Dermis microvascular lymphatic vessel endothelial cell (primary cell): Measurements from ENCODE around the gene TESPA1. TPM values are rescaled to one million over a fixed set of nuclear protein-coding genes. Genes with fewer than 3 reads are reported as not detected.
"Not testable (repeated sequence)": the region's sequence is repeated elsewhere in the genome, so short reads cannot be mapped to it uniquely, and the experiment has no call there.

Experiments
- DNase-seq, 2 donors: peaks; one replicate each; pipeline versions ENCODE4 v3.0.0 to v3.0.0-alpha.2; 2010; ENCODE audit warnings: low read depth in 2 of 2
- total RNA-seq: library from RNA; depleted of rRNA; stranded (reverse); fragments of >200 nt; gene quantifications from 2 replicates; pipeline ENCODE4 v1.2.1, GENCODE V29; 2014

Gene TESPA1
- total RNA-seq, 1 donor from 2014 or later, result not detected

- not testable (repeated sequence) for DNase-seq
Observed at GRCh38 chr12:54986773-54987172, 2.2 kb upstream of the TESPA1 start.

GRCh38 chr12:54983536-54984101, 943 bp downstream of the TESPA1 start:
- no peak for DNase-seq

DNA sequence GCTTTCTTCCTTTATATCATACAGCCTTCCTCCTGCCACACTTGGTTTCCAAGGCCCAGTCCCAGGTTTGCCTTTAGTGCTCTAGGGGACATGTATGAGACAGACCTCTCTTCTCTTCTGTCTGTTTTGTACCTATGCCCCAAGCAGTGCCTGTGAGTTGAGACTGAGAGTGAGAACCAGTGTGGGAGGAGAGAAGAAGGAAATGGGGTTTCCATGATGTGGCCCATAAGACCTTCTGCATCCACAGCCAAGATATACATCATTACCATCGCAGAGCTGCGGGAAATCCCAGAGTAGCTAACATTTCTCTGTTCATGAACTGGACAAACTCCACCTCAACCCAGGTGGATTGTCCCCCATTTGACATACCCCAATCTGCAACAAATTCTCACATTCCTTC, 2.8 kb downstream of the TESPA1 start:
- DNase-seq, result no peak

GRCh38 chr12:54980341-54980740, 4.2 kb downstream of the TESPA1 start:
- no peak for DNase-seq

GRCh38 chr12:54977857-54978256, 6.7 kb downstream of the TESPA1 start:
- DNase-seq, result no peak

GRCh38 chr12:54977155-54977554, 7.4 kb downstream of the TESPA1 start:
- DNase-seq, result no peak

GRCh38 chr12:54975875-54976274, 8.7 kb downstream of the TESPA1 start:
- no peak for DNase-seq

DNA sequence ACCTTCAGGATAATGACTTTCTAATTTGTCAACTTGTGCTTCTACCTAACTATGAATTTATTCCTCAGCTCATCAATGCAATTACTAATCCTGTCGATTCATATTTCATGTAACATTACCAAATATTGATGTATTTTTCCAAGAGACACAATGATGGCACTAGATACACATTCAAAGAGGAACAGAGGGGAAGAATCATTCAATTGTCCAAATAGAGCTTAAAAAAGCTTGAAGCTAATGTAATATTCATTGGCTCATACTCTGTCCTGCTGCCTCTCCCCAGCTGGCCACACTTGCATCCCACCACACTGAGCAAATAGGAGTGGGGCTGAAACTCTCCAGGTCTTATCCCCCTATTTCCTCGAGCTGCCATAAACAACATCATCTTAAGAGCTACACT, 9.3 kb downstream of the TESPA1 start:
- no peak for DNase-seq

DNA sequence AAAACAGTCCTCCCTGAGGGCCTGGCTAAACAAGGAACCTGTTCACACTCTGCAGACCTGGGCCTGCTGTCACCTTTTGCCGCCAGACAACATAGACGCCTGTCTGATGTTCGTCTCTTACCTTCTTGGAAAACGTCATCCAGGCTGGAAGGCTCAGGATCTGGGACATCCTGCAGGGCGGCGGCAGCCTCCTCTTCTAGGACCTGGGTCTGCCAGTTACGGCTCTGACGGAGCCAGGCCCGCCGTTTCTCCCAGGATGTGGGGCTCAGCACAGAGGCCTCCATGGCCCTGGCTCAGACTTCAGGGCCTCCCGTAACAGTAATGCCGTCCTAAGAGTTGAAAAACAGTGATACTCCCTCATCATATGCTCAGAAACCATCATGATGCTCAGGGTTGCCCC, 10.3 kb downstream of the TESPA1 start:
- DNase-seq, result no peak

DNA sequence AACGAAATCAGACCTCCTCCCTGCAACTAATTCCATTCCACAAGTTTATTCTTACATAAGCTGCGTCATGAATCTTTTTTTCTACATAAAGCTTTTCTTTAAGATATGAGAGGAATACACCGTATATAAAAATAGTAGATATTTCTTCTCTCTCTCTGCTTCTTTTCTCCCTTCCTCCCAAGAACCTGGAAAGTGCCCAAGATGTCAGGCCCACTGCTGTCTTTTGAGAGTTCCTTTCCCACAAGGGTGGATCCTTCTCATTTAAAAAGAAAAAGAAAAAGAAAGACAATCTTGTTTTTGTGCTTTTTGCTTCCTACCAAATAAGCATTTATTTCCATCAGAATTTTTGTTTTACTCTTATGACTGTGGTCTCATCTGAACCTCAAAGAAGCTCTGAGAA, 11.0 kb downstream of the TESPA1 start:
- no peak for DNase-seq

- no peak for DNase-seq
Observed at GRCh38 chr12:54970741-54971140, 13.8 kb downstream of the TESPA1 start.

DNA sequence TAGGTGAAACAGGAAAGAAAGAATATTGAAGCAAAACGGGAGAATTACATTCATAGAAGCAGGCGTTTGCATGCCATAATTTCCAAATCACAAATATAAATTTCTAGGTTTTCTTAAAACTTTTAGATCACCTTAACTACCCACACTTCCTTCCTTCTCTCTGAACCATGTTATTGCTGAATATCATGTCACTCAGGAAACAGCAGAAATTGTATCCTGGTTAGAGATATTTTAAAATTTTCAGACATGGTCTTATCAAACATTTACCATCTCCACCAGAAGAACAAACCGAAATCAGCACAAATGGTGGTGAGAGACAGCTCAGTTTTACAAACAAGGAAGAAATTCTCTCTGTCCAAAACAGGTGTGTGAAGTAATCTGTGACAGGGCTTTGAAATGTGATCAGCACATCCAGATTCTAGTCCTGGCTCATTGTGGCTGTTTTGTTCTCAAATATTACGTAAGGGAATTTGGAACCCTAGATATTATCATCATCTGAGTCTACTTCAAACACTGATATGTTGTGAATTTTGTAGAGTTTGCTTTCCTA, 16.3 kb downstream of the TESPA1 start:
- no peak for DNase-seq

DNA sequence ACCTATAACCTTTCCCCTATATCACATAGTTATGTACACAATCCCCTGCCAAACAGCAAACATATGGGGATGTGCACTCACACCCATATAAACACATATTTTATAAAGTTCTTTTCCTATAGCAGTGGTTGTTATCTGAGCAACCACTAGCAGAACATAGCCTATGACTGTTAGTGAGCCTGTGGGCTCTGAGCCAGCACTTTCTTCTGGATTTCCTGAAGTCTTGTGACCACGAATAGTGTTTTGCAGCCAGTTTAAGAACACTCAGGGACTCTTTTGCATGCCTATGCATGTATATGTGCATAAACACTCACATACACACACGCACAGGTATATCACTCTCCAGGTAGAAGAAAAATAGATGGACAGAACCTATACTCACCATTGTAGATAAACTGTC, 17.1 kb downstream of the TESPA1 start:
- DNase-seq, result peak in 1 of 2 donors; percentile 52

- DNase-seq, result no peak
Observed at GRCh38 chr12:54961190-54961589, 23.4 kb downstream of the TESPA1 start.

- DNase-seq, result no peak
Observed at GRCh38 chr12:54959291-54960018, 25.1 kb downstream of the TESPA1 start.

DNA sequence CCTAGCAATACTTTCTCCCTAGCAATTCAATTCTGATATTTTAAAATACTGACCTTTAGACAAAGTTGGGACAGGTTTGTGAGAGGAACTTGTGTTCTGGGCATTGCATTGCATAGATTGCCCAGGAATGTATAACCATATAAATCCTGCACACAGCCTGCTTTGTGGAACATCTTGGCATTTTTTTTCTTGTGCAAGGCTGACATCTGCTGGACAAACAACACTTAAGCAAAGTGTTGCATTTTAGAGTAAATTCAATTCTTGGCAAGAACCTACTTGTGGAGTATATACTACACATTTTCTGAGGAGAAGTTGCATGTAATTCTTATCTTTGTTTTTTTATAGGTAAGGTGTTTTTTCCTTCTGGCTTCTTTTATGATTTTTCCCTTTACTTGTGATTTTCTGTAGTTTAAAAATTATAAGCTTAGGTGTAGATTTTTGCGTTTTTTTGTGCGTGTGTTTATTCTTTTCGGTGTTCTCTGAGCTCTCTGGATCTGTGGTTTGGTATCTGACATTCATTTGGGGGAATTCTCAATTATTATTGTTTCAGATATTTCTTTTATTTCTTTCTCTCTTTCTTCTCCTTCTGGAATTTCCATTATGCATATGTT, 26.4 kb downstream of the TESPA1 start:
- peak; percentile 59 to 69 for DNase-seq

DNA sequence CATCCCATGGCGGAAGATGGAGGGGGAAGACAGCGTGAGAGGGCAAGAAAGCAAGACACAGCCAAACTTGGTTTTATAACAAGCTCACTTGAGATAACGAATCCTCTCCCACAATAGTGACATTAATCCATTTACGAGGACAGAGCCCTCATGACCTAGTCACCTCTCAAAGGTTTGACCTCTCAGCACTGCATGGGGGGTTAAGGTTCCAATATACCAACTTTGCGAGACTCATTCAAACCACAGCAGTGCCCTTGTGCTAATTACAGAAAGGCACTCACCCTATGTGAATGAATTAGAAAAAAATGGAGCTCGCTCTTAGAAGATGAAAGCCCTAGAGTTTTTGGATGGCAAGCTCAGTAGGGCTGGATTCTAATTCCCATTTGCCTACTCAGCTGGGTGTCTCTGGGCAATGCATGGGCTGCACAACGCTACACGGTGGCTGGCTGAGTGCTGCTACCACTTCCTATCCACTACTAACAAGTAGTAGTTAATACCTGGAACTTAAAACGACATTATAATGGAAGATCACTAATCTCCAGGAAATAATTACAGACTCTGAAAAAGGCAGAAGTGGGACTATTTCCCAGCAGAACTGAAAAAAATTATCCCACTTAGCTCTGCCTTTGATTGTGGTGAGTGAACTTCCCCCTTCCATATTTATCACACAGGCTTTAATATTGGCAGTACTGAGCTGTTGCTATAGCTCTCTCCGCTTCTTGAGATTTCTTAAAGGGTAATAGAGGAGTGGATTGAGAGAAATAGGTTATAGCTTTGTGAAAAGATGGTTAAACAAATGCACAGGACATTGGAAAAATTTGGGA, 27.5 kb downstream of the TESPA1 start:
- no peak for DNase-seq

DNA sequence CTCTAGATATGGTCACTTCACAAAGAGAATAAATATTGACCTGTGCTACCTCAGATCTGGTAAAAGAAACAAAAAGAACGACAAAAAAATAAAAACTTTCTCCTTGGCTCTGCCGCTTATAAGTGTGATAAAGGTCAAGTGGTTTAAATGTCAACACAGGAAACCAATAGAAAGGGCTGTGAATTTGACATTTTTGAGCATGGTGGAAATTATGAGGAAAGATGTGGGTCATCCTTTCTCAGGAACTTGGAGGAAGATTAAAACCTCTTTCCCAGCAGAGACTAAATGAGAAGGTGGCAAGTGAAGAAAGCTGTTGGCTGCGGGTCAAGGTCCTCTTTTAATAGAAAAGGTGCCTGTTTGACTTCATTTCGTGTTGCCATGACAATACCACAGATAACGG, 28.2 kb downstream of the TESPA1 start:
- DNase-seq, result no peak

DNA sequence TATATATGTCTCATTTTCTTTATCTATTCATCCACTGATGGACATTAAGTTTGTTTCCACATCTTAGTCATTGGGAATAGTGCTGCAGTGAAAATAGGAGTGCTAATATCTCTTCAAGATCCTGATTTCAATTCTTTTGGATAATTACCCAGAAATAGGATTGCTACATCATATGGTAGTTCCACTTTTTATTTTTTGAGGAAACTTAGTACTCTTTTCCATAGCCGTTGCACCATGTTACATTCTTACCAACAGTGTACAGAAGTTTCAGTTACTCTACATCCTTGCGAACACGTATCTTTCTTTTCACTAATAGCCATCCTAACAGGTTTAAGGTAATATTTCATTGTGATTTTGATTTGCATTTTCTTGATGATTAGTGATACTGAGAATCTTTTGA, 29.8 kb downstream of the TESPA1 start:
- no peak for DNase-seq

DNA sequence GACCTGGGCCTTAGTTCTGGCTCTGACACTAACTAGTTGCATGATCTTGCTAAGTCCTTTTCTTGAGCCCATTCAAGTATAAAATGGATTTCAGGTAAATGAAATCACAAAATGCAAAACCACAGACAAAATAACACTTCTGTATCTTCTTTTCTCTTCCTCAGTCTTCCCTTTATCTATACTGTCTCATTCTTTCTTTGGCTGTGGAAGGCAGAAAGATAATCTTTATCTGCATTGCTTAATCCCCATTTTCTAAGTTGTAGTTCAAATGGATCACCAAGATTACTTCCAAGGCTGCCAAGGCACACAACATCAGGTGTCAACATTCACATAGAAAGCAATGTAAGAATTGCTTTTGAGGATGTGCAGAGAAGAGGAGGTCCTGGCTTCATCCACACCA, 30.3 kb downstream of the TESPA1 start:
- no peak for DNase-seq

DNA sequence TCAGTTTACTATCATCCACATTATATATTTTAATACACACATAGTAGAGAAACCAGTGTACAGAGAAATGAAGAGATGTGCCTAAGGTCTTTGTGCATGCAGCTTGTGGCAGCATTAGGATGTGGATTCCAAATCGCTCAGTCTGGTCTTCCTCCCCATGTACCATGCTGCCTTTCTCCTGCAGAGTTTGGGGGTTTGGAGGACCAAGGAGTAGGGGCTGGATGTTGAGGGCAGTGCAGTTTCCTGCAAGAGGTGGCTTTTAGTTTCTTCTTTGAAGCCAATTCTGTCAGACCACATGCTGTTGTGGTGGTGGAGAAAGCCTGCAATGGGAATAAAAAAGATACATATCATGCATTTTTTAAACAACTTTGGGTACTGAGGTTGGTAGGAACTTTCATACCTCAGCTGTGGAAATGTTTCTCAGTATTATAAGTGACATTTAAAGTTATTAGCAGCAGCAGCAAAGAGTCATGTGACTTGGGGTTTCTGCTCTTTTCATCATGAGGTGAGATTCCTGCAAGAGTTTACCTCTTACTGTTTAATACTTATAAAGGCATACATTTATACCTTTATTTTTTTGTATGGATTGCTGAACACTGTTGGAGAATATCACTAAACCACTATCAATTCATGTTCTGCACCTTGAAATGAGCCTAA, 34.4 kb downstream of the TESPA1 start:
- no peak for DNase-seq
